Measurements from ENCODE around the gene MYRIP. TPM values are rescaled to one million over a fixed set of nuclear protein-coding genes. Genes with fewer than 3 reads are reported as not detected.
"Not testable (repeated sequence)": the region's sequence is repeated elsewhere in the genome, so short reads cannot be mapped to it uniquely, and the experiment has no call there.

MYRIP gene
- polyA plus RNA-seq, 1 of the 3 experiments (the other 2 are of a cell fraction), result 1.2 TPM

DNA sequence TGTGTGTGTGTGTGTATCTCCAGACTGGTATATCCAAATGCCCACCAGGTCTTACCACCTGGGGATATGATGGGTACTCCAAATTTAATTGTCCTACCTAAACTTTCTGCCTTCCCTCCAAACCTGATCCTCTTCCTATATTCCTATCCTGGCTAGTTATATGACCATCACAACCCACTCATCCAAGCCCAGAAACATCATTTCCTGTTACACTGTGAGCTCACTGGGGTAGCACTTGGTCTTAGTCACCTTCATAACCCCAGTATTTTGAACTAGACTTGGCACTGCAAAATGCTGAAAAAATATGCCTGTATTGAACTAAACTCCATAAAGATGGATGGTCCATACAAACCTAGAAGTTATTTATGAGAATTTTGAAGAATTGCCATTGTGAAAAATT is 321.3 kb downstream of the MYRIP start:
- Histone ChIP-seq H3K27me3 (ENCODE audit: insufficient read depth) (no peaks in the 10 kb centered on the region), H3K9me2 (no peaks in the 10 kb centered on the region), H3K27ac (ENCODE audit: low read depth in 2 of 2, low read length in 1 of 2) (no peak overlapping the region), H2AFZ (ENCODE audit: low read depth) (no peak overlapping the region), H3K4me3 (ENCODE audit: low read depth in 2 of 2, low read length in 1 of 2) (no peak overlapping the region), H3K79me2 (ENCODE audit: insufficient read depth) (no peaks in the 10 kb centered on the region), H3F3A (replicated peaks; ENCODE audit: insufficient read depth) (no peaks in the 10 kb centered on the region), H3K4me2 (no peak overlapping the region), H3K9ac (no peak overlapping the region), H4K20me1 (ENCODE audit: insufficient read depth) (no peaks in the 10 kb centered on the region), H3K36me3 (replicated peaks in 1 of 2; ENCODE audit: control insufficient read depth in 1 of 2, insufficient read depth in 2 of 2, low read length in 1 of 2) (no peaks in the 10 kb centered on the region), H3K4me1 (ENCODE audit: control insufficient read depth in 1 of 2, insufficient read depth in 2 of 2, low read depth in 1 of 2, low read length in 1 of 2) (peaks cover 0 to 3% of the 10 kb centered on the region in 2 experiments; a peak in 1 of 4 replicates), H3K9me3 (no peaks in the 10 kb centered on the region; the same call in 1 of the 2 replicates)
- POLR2A ChIA-PET, result no interaction called here
- no peak for DNase-seq
- TF ChIP-seq MEF2A (IDR thresholded peaks at IDR 0.05; ENCODE audit: borderline replicate concordance, low read depth), result no peak
- no peak for TF ChIP-seq POLR2AphosphoS5 (IDR thresholded peaks at IDR 0.05; ENCODE audit: low read depth, low read length)
- TF ChIP-seq RFX5 (IDR thresholded peaks at IDR 0.05; ENCODE audit: low read length), result no peak
- no peak for TF ChIP-seq RAD21 (IDR thresholded peaks at IDR 0.05; ENCODE audit: low read length)
- no peak for TF ChIP-seq JUND (IDR thresholded peaks at IDR 0.05)
- TF ChIP-seq CHD2 (IDR thresholded peaks at IDR 0.05; ENCODE audit: low read length, partially characterized antibody), result no peak
- TF ChIP-seq, protein P1, sequence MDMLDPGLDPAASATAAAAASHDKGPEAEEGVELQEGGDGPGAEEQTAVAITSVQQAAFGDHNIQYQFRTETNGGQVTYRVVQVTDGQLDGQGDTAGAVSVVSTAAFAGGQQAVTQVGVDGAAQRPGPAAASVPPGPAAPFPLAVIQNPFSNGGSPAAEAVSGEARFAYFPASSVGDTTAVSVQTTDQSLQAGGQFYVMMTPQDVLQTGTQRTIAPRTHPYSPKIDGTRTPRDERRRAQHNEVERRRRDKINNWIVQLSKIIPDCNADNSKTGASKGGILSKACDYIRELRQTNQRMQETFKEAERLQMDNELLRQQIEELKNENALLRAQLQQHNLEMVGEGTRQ (IDR thresholded peaks at IDR 0.05; ENCODE audit: borderline replicate concordance, low read depth, low read length), result no peak
- TF ChIP-seq RXRA (IDR thresholded peaks at IDR 0.05; ENCODE audit: borderline replicate concordance, low read depth), result no peak
- TF ChIP-seq, protein P2, sequence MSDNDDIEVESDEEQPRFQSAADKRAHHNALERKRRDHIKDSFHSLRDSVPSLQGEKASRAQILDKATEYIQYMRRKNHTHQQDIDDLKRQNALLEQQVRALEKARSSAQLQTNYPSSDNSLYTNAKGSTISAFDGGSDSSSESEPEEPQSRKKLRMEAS (IDR thresholded peaks at IDR 0.05; ENCODE audit: low read depth), result no peak
- TF ChIP-seq, protein P3, sequence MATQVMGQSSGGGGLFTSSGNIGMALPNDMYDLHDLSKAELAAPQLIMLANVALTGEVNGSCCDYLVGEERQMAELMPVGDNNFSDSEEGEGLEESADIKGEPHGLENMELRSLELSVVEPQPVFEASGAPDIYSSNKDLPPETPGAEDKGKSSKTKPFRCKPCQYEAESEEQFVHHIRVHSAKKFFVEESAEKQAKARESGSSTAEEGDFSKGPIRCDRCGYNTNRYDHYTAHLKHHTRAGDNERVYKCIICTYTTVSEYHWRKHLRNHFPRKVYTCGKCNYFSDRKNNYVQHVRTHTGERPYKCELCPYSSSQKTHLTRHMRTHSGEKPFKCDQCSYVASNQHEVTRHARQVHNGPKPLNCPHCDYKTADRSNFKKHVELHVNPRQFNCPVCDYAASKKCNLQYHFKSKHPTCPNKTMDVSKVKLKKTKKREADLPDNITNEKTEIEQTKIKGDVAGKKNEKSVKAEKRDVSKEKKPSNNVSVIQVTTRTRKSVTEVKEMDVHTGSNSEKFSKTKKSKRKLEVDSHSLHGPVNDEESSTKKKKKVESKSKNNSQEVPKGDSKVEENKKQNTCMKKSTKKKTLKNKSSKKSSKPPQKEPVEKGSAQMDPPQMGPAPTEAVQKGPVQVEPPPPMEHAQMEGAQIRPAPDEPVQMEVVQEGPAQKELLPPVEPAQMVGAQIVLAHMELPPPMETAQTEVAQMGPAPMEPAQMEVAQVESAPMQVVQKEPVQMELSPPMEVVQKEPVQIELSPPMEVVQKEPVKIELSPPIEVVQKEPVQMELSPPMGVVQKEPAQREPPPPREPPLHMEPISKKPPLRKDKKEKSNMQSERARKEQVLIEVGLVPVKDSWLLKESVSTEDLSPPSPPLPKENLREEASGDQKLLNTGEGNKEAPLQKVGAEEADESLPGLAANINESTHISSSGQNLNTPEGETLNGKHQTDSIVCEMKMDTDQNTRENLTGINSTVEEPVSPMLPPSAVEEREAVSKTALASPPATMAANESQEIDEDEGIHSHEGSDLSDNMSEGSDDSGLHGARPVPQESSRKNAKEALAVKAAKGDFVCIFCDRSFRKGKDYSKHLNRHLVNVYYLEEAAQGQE (IDR thresholded peaks at IDR 0.05; ENCODE audit: low read depth, low read length), result no peak
- CTCF ChIA-PET, result interaction anchor here (0.9 to 2.3 kb wide), 2 partner anchors 13 to 48 kb away, joined by 3 to 6 read pairs; no protein-coding TSS in a partner anchor

DNA sequence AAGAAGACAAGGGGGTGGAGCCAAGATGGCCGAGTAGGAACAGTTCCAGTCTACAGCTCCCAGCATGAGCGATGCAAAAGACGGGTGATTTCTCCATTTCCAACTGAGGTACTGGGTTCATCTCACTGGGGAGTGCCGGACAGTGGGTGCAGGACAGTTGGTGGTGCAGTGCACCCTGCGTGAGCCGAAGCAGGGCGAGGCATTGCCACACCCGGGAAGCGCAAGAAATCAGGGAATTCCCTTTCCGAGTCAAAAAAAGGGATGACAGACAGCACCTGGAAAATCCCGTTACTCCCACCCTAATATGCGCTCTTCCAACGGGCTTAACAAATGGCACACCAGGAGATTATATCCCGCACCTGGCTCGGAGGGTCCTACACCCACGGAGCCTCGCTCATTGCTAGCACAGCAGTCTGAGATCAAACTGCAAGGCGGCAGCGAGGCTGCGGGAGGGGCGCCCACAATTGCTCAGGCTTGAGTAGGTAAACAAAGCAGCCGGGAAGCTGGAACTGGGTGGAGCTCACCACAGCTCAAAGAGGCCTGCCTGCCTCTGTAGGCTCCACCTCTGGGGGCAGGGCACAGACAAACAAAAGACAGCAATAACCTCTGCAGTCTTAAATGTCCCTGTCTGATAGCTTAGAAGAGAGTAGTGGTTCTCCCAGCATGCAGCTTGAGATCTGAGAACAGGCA is 324.6 kb downstream of the MYRIP start:
- H3F3A ChIP-seq (replicated peaks; ENCODE audit: insufficient read depth); H3K4me3 ChIP-seq (ENCODE audit: low read depth in 2 of 2, low read length in 1 of 2); H3K4me2 ChIP-seq; H3K36me3 ChIP-seq (replicated peaks in 1 of 2; ENCODE audit: control insufficient read depth in 1 of 2, insufficient read depth in 2 of 2, low read length in 1 of 2); POLR2A ChIA-PET; H3K4me1 ChIP-seq (ENCODE audit: control insufficient read depth in 1 of 2, insufficient read depth in 2 of 2, low read depth in 1 of 2, low read length in 1 of 2); H3K79me2 ChIP-seq (ENCODE audit: insufficient read depth); H3K27me3 ChIP-seq (ENCODE audit: insufficient read depth); DNase-seq; H3K9me2 ChIP-seq; H4K20me1 ChIP-seq (ENCODE audit: insufficient read depth); H3K9me3 ChIP-seq; H3K9ac ChIP-seq; CTCF ChIA-PET; H3K27ac ChIP-seq (ENCODE audit: low read depth in 2 of 2, low read length in 1 of 2); H2AFZ ChIP-seq (ENCODE audit: low read depth): not testable (repeated sequence)
- WGBS (ENCODE audit: low lambda C conversion rate), result 60% methylated on average over 15 of the region's 22 CpGs

Measured in SK-N-SH (cell line).